NCI-H524 (cell line): ENCODE results near the gene C1orf116.

ENCODE experiments used
- DNase-seq, 2 experiments: peaks; one replicate each; lab custom pipeline; 2025; lab: John Stamatoyannopoulos, UW

The C1orf116 gene

DNA sequence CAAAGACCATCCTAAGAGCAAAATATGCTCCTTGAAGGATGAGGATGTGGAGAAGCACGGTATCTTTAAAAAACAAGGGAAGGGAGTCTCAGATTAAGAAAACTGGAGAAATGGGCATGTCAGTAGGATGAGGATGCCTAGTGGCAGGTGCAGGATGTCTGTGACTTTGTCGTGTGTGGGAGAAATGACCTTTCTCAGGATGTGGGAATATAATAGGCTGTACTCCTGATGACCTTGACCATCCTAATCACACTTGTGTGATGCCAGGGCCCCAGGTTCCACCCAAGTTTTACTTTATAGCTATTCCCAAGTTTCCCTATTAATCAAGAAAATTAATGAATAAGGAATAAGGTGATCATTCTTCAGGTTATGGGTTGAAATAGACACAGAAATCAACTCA is 12.9 kb downstream of the C1orf116 start:
- no peak for DNase-seq

GRCh38 chr1:207019161-207019560 is 13.4 kb downstream of the C1orf116 start:
- no peak for DNase-seq

- DNase-seq, result no peak
Observed at GRCh38 chr1:207018707-207019106, 13.8 kb downstream of the C1orf116 start.

DNA sequence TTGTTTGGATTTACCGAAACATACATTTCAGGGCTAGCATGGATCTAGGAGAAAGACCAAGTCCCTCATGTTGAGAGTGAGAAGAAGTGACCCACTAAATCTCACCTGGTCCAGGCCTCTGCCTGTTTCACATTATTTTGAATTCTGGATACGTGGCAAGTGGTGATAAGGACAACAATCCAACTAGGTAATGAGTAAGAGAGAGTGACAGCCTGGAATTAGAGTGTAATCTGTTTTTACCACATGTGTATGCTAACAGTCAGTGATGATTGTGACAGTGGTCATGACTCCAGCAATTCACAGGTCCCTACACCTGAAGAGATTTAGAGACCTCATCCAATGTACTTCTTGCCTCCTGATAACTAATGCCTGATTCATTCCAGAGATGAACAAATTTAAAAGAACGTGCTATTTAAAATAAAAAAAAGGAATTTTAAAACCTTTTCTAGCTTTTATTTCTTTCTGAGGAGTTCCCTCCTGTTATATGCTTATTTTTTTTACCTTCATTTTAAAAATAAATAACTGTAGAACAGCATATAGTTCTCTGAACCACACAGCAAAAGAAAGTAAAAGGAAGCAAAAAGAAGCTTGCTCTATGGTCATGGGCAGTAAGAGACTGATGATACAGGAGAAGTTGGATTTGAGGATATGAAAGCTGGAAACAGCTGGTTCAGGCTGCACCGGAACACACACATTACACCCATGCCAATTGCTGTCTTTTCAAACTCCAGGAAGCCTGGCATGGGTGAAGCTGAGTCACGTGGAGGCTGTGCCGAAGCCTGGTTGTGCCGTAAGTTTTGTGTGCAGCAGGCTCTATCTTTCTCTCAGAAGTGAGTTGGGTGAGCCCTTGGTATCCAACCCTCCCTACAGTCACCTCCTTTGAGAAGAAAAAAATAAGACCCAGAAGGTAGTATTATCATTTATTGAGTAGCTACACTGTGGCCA is 14.7 kb downstream of the C1orf116 start:
- DNase-seq, result no peak

GRCh38 chr1:207015791-207016190 is 16.8 kb downstream of the C1orf116 start:
- no peak for DNase-seq

- no peak for DNase-seq
Observed at GRCh38 chr1:207014728-207015127, 17.8 kb downstream of the C1orf116 start.

GRCh38 chr1:207013321-207014085 is 19.1 kb downstream of the C1orf116 start:
- no peak for DNase-seq

GRCh38 chr1:207010726-207011125 is 21.8 kb downstream of the C1orf116 start:
- DNase-seq, result no peak

DNA sequence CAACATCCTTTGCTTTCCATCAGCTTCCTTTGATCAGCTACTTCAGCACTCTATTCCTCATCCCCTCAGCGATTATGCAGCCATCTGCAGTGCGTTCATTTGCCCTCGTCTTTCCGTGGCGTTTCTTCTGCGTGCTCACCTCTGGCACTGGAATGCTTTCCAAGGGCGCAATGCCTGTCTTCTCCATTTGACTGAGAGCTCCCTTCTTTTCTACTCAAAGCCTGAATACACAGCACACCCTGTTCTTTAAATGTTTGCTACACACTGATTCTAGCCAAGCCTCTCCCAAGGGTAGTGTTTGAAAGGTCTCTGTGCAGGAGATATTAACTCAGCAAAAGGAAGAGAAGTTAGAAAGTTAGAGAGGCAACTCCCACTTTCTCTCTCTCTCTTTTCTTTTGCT is 22.6 kb downstream of the C1orf116 start:
- DNase-seq, result no peak

GRCh38 chr1:207009182-207009850 is 23.2 kb downstream of the C1orf116 start:
- DNase-seq, result no peak

GRCh38 chr1:207007352-207008033 is 25.1 kb downstream of the C1orf116 start:
- no peak for DNase-seq

- DNase-seq, result no peak
Observed at GRCh38 chr1:207006914-207007313, 25.6 kb downstream of the C1orf116 start.

DNA sequence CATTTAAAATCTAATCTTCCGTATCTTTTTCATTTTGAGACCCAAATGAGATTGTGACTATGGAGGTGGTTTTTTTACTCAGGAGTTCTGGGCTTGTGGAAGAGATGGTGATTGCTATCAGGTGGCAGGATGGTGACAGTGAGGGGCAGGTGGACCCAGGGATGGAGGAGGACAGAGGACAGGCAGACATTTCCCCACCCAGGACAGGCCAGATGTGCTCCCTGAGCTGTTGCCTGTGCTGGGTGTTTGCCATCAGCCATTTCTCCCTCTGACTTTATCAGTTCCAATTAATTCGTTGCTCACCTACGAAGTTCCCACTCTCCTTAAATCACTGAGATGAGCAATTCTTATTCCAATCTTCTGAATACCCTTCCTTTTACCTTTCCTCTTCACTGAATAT is 26.5 kb downstream of the C1orf116 start:
- no peak for DNase-seq

GRCh38 chr1:207004931-207005830 is 27.4 kb downstream of the C1orf116 start:
- peak; percentile 9 to 37 for DNase-seq

DNA sequence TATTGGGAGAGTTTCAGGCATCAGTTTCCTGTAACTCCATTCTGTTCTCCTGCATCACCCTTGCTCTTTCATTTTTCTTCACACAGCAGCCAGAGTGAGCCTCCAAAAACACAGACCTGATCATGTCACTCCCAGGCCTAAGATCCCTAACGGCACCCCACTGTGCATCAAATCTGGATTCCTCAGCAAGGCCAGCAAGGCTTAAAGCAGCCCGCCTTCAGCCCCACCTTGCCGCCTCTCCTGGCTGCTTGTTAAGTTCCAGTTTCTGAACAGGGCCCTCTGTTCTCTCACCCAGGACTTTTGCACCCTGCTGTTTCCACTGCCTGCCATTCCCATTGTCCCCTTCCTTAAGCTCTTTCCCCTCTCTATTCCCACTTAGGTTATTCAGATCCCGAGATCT is 29.3 kb downstream of the C1orf116 start:
- DNase-seq, result no peak

DNA sequence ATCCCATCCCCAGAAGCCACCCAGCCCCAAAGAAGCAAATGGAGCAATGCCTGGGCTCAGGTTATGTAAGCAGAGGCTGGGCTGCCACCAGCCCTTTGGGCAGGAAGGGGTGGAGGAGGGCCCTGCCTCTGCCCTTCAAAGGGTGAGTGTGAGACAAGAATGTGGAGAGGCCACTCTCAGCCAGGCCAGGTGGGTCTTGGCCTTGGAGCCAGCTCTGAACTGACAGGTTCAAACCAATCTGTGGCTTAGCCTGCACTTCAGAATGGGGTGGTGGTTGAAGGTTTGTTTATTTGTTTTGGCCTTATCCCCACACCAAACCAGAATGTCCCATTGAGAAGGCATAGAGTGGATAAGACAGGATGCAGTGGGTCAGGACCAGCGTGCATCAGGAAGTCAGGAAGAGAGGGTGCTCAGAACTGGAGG is 29.8 kb downstream of the C1orf116 start:
- no peak for DNase-seq

DNA sequence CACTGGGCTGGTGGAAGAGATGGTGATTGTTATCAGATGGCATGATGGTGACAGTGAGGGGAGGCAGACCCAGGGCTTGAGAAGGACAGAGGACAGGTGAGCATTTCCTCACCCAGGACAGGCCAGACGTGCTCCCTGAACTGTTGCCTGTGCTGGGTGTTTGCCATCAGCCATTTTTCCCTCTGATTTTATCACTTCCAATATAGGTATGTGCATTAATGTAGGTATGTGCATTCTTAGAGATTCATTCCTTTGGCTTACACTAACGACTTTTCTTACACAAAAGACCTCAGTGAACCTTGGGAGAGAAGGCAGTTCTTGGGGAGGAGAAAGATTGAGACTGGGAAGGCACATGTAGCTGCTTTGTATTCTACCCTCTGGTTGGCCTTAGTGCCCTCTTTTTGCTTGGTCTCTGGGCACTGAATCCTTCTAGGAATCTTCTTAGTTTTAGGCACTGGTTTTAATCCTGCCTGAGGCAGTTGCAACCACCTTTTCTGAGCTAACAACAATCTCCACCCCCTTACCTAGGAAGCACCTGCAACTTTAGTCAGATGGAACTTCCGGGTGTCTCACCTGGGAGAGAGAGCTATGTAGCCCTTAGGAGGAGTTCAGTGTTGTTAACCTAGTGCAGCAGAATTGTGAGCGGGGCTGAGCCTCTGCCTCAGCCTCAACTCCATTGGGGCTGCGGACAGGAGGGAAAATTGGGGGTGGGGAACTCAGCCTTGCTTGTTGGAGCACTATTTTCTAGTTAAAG is 30.9 kb downstream of the C1orf116 start:
- DNase-seq, result no peak

DNA sequence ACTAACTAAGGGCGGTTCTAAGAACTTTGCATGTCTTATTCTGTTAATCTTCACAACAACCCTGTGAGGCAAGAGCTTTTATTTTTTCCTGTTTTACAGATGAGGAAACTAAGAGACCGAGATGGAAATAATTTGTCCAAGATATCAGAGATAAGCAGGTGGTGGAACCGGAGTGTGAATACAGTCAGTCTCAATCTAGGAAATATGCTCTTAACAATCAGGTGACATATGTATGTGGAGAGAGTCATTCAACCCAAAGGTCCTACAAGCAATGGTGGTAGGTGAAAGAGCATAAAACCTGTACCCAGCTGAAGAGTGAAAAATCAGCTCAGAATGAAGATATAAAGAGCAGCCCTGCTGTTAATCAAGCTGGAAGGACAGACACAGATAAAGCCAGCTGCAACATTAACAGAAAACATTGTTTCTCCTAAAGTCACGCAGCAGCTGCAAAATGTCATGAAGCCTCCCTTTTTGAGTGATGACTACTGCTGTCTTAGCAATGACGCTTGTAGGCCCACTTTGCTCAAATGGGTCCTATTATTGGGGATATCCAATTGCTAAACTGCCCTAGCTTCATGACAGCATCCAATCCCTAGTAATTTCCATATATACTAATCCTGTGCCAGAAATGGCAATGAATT is 31.8 kb downstream of the C1orf116 start:
- no peak for DNase-seq

- DNase-seq, result no peak
Observed at GRCh38 chr1:206998816-206999215, 33.7 kb downstream of the C1orf116 start.

- no peak for DNase-seq
Observed at GRCh38 chr1:206992790-206993189, 39.8 kb downstream of the C1orf116 start.
